Bronchial epithelial cell (primary cell): ENCODE data around the gene TCAIM. TPM values are rescaled to one million over a fixed set of nuclear protein-coding genes. Genes with fewer than 3 reads are reported as not detected.
"Not testable (repeated sequence)": the region's sequence is repeated elsewhere in the genome, so short reads cannot be mapped to it uniquely, and the experiment has no call there.

Source experiments
- DNase-seq: peaks from one replicate; pipeline ENCODE4 v3.0.0-alpha.2; 2010; ENCODE audit warnings: low read depth
- FAIRE-seq: peaks from 2 replicates; lab custom pipeline; 2011; peaks lifted over from hg19 to GRCh38; lab: Jason Lieb, UNC
- H3K27me3 ChIP-seq: 2 replicates; pipeline ENCODE4 v1.5.1; 2011; ENCODE audit warnings: low read length; ENCODE audit not compliant: control insufficient read depth, insufficient read depth
- H3K36me3 ChIP-seq: 2 replicates; pipeline ENCODE4 v1.5.1; 2011; ENCODE audit warnings: low read length; ENCODE audit not compliant: control insufficient read depth, insufficient read depth
- H3K4me3 ChIP-seq: 2 replicates; pipeline ENCODE4 v1.5.1; 2011; ENCODE audit warnings: mild to moderate bottlenecking, low read depth, low read length, control low read depth
- total RNA-seq: library from RNA; depleted of rRNA; stranded (reverse); fragments of >200 nt; gene quantifications from 2 replicates; pipeline ENCODE4 v1.2.1, GENCODE V29; 2014
- TF ChIP-seq, protein P1 (sequence below): IDR thresholded peaks from 2 replicates; pipeline ENCODE4 v1.5.1; 2011; ENCODE audit warnings: mild to moderate bottlenecking, moderate library complexity, low read length, control low read depth, inconsistent platforms; ENCODE audit not compliant: insufficient read depth, severe bottlenecking

The TCAIM gene
- total RNA-seq, 1 donor from 2014 or later = 32.9 TPM

DNA sequence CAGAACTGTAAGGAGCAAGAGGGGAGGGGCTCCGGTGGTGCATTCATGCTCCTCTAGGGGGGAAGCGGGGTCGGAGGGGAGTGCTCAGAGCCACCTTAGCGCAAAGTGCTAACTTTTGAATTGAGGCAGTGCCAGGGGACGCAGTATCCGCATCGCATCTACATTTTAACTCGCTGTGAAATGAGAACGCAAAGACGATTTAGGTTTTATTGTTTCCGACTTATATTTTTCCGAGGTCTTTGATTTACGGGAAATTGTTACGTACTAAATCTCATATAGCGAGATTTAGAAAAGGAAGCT, 212 bp downstream of the TCAIM start:
- TF ChIP-seq, protein P1, sequence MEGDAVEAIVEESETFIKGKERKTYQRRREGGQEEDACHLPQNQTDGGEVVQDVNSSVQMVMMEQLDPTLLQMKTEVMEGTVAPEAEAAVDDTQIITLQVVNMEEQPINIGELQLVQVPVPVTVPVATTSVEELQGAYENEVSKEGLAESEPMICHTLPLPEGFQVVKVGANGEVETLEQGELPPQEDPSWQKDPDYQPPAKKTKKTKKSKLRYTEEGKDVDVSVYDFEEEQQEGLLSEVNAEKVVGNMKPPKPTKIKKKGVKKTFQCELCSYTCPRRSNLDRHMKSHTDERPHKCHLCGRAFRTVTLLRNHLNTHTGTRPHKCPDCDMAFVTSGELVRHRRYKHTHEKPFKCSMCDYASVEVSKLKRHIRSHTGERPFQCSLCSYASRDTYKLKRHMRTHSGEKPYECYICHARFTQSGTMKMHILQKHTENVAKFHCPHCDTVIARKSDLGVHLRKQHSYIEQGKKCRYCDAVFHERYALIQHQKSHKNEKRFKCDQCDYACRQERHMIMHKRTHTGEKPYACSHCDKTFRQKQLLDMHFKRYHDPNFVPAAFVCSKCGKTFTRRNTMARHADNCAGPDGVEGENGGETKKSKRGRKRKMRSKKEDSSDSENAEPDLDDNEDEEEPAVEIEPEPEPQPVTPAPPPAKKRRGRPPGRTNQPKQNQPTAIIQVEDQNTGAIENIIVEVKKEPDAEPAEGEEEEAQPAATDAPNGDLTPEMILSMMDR = no peak
- no peak for DNase-seq
- no peaks in the 10 kb centered on the region for H3K27me3 ChIP-seq
- no peak for FAIRE-seq
- no peaks in the 10 kb centered on the region for H3K36me3 ChIP-seq
- H3K4me3 ChIP-seq = peak overlapping the region; percentile 78

DNA sequence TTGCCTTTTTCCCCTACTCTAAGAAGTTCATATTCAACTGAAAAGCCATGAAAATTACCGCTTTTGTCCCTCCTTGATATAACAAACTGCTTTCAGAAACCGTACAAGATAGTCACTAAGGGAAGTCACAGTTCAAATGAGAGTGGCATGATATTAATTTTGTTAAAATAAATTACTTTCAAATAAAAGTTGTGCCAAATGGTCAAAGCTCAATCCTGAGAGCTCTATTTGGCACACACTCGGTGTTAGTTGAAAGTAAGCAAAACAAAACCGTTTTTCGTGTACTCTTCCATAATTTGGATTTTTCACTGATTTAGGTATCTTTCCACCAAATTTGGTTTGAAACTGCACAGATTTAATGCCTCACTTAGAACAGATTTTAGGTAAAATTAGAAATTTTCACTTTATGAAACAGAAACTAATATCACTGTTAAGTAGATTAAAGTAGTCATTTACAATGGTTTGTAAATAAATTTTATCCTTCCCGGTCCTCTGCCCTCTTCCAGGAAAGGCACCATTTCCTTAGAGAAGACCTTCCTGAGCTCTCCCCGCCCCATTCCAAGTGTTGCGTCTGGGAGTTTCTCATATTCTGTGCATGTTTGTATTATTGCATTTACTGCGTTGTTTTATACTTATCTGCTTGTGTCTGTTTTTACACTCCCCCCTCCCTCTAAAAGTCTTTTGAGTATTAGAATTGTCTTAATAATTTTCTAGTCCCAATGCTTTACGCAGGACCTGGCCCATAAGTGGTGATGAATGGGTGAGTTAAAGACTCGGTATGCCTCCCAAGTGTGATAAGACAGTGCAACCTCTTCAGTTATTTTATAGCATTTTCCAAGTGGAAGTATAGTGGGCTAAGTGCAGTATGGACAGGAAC, 853 bp downstream of the TCAIM start:
- H3K36me3 ChIP-seq = no peaks in the 10 kb centered on the region
- peak overlapping the region; percentile 78 for H3K4me3 ChIP-seq
- FAIRE-seq (no peak), DNase-seq (peak; percentile 12)
- TF ChIP-seq, protein P1 = no peak
- no peaks in the 10 kb centered on the region for H3K27me3 ChIP-seq

DNA sequence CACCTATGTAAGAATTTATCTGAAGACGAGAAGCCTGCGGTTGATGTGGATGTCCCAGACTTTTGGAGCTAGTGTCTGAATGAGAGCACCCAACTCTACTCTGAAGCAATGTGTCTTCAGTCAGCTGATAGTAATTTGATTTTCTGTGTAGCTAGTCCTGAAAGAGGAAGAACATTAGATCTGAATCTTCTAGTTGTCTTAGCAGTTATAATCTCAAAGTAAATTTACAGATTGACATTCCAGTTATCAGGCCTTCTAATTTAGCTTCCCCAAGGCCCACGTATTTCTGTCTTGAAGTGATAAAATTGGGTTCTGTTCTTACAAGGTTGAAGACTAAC, 1.5 kb downstream of the TCAIM start:
- TF ChIP-seq, protein P1 = no peak
- no peak overlapping the region for H3K4me3 ChIP-seq
- no peaks in the 10 kb centered on the region for H3K36me3 ChIP-seq
- no peak for DNase-seq
- no peak for FAIRE-seq
- no peaks in the 10 kb centered on the region for H3K27me3 ChIP-seq

DNA sequence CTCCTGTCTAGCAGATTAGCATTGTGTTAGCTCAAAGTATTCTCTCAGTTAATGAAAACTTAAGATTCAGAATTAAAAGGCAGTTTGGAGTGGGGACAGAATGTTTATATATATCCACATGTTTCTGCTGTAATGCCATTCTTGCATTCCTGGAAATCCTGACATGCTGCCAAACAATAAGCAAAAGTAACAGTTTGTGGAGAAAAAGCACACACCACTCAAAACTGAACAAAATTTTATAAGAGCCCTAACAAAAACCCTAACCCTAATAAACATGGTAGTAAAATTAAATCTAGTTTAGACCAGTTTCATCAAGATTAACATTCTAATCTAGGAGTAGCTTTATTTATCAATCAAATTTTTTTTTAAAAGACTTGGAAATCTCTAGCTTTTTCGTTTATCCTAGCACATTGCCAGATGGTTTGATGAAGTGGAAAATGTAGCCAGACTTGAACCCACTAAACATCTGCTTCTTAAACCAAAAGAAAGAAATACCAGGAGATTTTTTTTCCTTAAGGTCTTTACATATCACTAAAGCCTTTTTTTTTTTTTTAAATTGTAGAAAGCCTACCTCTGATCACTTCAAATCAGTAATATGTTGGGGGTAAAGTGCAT, 3.7 kb downstream of the TCAIM start:
- no peak overlapping the region for H3K4me3 ChIP-seq
- DNase-seq = no peak
- FAIRE-seq = no peak
- TF ChIP-seq, protein P1 = no peak
- no peaks in the 10 kb centered on the region for H3K36me3 ChIP-seq
- H3K27me3 ChIP-seq = no peaks in the 10 kb centered on the region

DNA sequence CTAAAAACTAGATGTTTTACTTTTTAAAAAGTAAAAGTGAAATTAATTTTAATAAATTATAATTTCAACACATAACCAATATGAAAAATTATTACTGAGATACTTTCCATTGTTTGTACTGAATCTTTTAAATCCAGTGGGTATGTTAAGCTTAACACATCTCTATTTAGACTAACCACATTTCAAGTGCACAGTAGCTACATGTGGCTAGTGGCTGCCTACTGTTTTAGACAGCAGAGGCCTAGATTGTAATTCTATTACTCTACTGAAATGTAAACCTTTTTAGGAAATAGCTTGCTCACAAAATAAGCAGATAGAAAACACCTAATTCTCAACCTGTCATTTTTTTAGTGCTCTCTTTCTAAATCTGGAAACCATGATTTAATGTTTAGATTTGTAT, 4.9 kb downstream of the TCAIM start:
- TF ChIP-seq, protein P1 = no peak
- FAIRE-seq = no peak

DNA sequence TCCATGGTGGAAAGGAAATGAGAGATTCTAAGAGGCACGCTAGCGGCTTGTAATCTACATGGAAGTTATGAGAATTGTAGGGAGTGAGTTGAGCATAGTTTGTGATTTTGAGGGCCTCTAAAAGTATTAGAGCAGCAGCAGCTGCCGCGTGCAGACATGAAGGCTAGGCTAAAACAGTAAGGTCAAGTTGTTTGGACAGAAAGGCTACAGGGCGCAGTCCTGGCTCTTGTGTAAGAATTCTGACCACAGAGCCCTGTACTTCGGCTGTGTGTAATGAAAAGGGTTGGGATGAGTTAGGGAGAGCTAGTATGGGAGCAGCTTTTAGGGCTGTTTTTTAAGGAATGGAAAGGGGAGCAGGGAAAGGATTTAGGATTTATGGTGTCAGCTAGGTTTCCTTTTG, 8.0 kb downstream of the TCAIM start:
- H3K4me3 ChIP-seq, DNase-seq, H3K36me3 ChIP-seq, FAIRE-seq, H3K27me3 ChIP-seq: not testable (repeated sequence)

More for the DNA sequence above, 4.9 kb downstream of the TCAIM start:
- Histone ChIP-seq H3K4me3 (no peak overlapping the region), H3K36me3 (no peaks in the 10 kb centered on the region), H3K27me3 (no peaks in the 10 kb centered on the region)
- no peak for DNase-seq
